Epithelial cell of proximal tubule (primary cell): ENCODE results near the gene NPFFR1. TPM values are rescaled to one million over a fixed set of nuclear protein-coding genes. Genes with fewer than 3 reads are reported as not detected.

Source experiments
- DNase-seq: peaks from one replicate; pipeline ENCODE4 v3.0.0-alpha.2; 2011; ENCODE audit warnings: low read depth
- H3K4me3 ChIP-seq: 2 replicates; pipeline ENCODE4 v1.5.1; 2011; ENCODE audit warnings: low read depth, mild to moderate bottlenecking, low read length
- CTCF ChIP-seq: conservative IDR thresholded peaks from 2 replicates; pipeline ENCODE4 v1.5.1; 2012; ENCODE audit warnings: low read depth, mild to moderate bottlenecking, low read length
- total RNA-seq: library from RNA; depleted of rRNA; stranded (reverse); fragments of >200 nt; gene quantifications from 2 replicates; pipeline ENCODE4 v1.2.3, GENCODE V29; 2015

NPFFR1 gene
- total RNA-seq, 1 donor from 2014 or later: not detected

GRCh38 chr10:70292004-70292403 lies 8.2 kb upstream of the NPFFR1 start:
- H3K4me3 ChIP-seq: no peak overlapping the region
- TF ChIP-seq CTCF: no peak
- DNase-seq: no peak

DNA sequence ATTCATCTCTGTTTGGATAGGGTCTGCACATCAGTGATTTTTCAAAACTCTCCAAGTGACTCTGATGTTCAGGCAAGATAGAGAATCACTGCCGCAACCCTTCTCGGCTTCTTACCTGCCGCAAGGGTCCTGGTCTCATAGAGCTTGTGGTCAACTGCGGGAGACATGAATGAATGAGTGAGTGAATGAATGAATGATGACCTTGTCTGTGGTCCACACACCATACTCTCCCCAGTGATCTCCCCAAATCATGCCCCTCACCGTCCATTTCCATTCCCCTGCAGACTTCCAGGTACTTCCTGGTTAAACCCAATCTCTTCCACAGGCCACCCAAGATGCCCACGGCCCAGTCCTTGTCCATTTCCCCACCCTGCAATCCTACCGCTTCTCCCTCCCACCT lies 5.9 kb upstream of the NPFFR1 start:
- DNase-seq: no peak
- TF ChIP-seq CTCF: no peak
- H3K4me3 ChIP-seq: no peak overlapping the region

GRCh38 chr10:70286616-70287015 lies 2.8 kb upstream of the NPFFR1 start:
- no peak for DNase-seq

GRCh38 chr10:70285476-70285831 lies 1.6 kb upstream of the NPFFR1 start:
- no peak overlapping the region for H3K4me3 ChIP-seq
- DNase-seq: no peak
- no peak for TF ChIP-seq CTCF

More at GRCh38 chr10:70286616-70287015, 2.8 kb upstream of the NPFFR1 start:
- no peak for TF ChIP-seq CTCF
- H3K4me3 ChIP-seq: no peak overlapping the region

- H3K4me3 ChIP-seq: no peak overlapping the region
- TF ChIP-seq CTCF: no peak
Measured at GRCh38 chr10:70284542-70285475, 1.0 kb upstream of the NPFFR1 start.

GRCh38 chr10:70283071-70283444 lies 746 bp downstream of the NPFFR1 start:
- H3K4me3 ChIP-seq: no peak overlapping the region
- DNase-seq: no peak
- no peak for TF ChIP-seq CTCF

More at GRCh38 chr10:70284542-70285475, 1.0 kb upstream of the NPFFR1 start:
- DNase-seq: no peak

DNA sequence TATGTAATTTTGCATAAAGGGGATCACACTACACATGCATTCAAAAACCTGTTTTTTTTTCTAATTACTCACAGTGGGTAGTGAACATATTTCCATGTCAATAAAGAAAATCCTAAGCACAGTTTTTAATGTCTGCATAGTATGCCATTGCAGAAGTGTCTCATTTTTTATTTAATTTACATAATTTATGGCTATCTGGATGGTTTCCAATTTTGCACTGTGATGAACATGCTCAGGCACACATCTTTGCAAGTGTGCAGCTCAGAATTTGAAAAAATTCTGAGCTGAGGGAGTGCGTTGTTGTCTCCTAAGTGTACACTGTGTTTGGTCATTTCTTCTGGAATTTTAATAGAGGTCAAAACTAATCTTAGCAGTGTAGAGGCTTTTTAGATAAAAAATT lies 2.2 kb downstream of the NPFFR1 start:
- no peak for TF ChIP-seq CTCF
- no peak for DNase-seq
- H3K4me3 ChIP-seq: no peak overlapping the region
